GM18870 (cell line): ENCODE measurements around the gene ERBB4.

Experiments
- ATAC-seq: cut with Tn5 transposase; IDR thresholded peaks from one replicate; pipeline ENCODE4 v1.9.1; 2021; ENCODE audit warnings: moderate library complexity; ENCODE audit not compliant: unreplicated experiment

Gene ERBB4

GRCh38 chr2:211941216-211941747 is 597.3 kb downstream of the ERBB4 start:
- no peak for ATAC-seq

- no peak for ATAC-seq
These were observed 599.4 kb downstream of the ERBB4 start for GRCh38 chr2:211939177-211939576.

GRCh38 chr2:211934811-211935210 is 603.8 kb downstream of the ERBB4 start:
- no peak for ATAC-seq

- no peak for ATAC-seq
These were observed 607.3 kb downstream of the ERBB4 start for GRCh38 chr2:211931314-211931713.

GRCh38 chr2:211930331-211930730 is 608.3 kb downstream of the ERBB4 start:
- ATAC-seq: peak; percentile 88

GRCh38 chr2:211928201-211928600 is 610.4 kb downstream of the ERBB4 start:
- ATAC-seq: no peak

GRCh38 chr2:211923019-211923418 is 615.6 kb downstream of the ERBB4 start:
- no peak for ATAC-seq

GRCh38 chr2:211903961-211904360 is 634.6 kb downstream of the ERBB4 start:
- no peak for ATAC-seq

GRCh38 chr2:211901226-211901846 is 637.3 kb downstream of the ERBB4 start:
- no peak for ATAC-seq

GRCh38 chr2:211900518-211900917 is 638.1 kb downstream of the ERBB4 start:
- ATAC-seq: no peak

GRCh38 chr2:211900000-211900399 is 638.6 kb downstream of the ERBB4 start:
- ATAC-seq: no peak

GRCh38 chr2:211898702-211899101 is 639.9 kb downstream of the ERBB4 start:
- ATAC-seq: no peak

- ATAC-seq: no peak
These were observed 657.2 kb downstream of the ERBB4 start for GRCh38 chr2:211881449-211881848.

GRCh38 chr2:211879323-211879722 is 659.3 kb downstream of the ERBB4 start:
- no peak for ATAC-seq

- no peak for ATAC-seq
These were observed 661.5 kb downstream of the ERBB4 start for GRCh38 chr2:211877061-211877460.

GRCh38 chr2:211875488-211875887 is 663.1 kb downstream of the ERBB4 start:
- no peak for ATAC-seq

- ATAC-seq: no peak
These were observed 669.5 kb downstream of the ERBB4 start for GRCh38 chr2:211868996-211869533.

- ATAC-seq: peak; percentile 96
These were observed 670.7 kb downstream of the ERBB4 start for GRCh38 chr2:211867845-211868451.

- no peak for ATAC-seq
These were observed 674.3 kb downstream of the ERBB4 start for GRCh38 chr2:211864328-211864727.

GRCh38 chr2:211860224-211860623 is 678.4 kb downstream of the ERBB4 start:
- ATAC-seq: no peak

- ATAC-seq: no peak
These were observed 683.8 kb downstream of the ERBB4 start for GRCh38 chr2:211854832-211855231.

- ATAC-seq: no peak
These were observed 691.9 kb downstream of the ERBB4 start for GRCh38 chr2:211846714-211847113.
